Left colon (tissue), 2 donors: Measurements from ENCODE around the gene BAIAP3. TPM values are rescaled to one million over a fixed set of nuclear protein-coding genes. Genes with fewer than 3 reads are reported as not detected.
"Not testable (repeated sequence)": the region's sequence is repeated elsewhere in the genome, so short reads cannot be mapped to it uniquely, and the experiment has no call there.

Source experiments
- ATAC-seq: fragments of 200-7000 bp; cut with Tn5 transposase; one replicate; pipeline ENCODE4 v1.9.1; 2020; ENCODE audit warnings: mild to moderate bottlenecking, moderate library complexity
- DNase-seq, 2 donors: peaks; one replicate each; pipeline ENCODE4 v3.0.0-alpha.2; 2020
- intact Hi-C, 2 donors: fragments of 100-400 bp; cut with DNase I in 1 of 2; cut with micrococcal nuclease in 1 of 2; formaldehyde crosslinking; loops; one replicate each; pipeline versions ENCODE4 v1.11.2 to v1.14.0; 2022; cut with DNase I, micrococcal nuclease
- long read RNA-seq: library from polyadenylated mRNA; unstranded; transcript quantifications from one replicate; pipeline ENCODE4 v2.0.0, GENCODE V29; 2021
- total RNA-seq, 2 donors: library from RNA; stranded (reverse); fragmentation: NEBNext Ultra II Directional; extraction: Animal tissue kit (Norgen Biotek cat#: 25700); gene quantifications; one replicate each; pipeline ENCODE4 v1.2.1, GENCODE V29; 2021
- donor health status: DM: no; HTN: no; CAD: no.
- donor health status: DM: yes; HTN: yes; CAD: no.

BAIAP3 gene
- 10 to 100 TPM in 1 of 2 donors, 1 to 10 TPM in 1; 7.5 to 12.3 TPM for total RNA-seq
- long read RNA-seq, partial matches to known transcripts: 8 of 9 reads
- long read RNA-seq, other reads (novel, unspliced or antisense): 1 of 9 reads

DNA sequence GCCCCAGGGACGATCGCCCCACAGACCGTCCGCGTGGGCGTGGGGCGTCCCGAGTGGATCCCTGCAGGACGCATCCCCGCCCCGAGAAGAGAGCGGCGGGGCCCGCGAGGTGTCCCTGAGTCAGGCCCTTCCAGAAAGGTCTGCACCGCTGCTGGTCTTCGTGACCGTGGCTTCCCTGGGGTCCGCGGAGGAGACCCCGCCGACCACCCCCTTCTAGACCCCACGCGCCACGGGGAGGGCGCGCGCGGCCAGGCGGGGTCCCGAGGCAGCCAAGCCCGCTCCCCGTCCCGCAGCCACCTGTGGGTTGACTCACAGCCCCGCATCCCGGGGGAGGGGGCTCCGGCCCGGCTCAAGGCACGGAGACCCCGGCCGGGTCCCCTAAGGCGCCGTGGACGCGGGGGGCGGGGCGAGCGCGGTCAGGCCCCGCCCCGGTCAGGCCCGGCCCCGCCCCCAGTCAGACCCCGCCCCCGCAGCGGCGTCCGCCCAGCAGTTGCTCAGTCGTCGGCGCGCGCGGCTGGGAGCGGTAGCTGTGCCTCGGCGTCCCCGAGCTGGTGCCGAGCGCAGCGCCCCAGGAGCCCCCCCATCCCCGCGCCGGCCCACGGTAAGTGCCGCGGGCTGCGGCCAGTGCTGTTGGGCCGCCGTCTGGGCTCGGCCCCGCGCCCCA is at the start of gene BAIAP3:
BAIAP3 (plus strand) TSS at position 497 of the 664 bp plus-strand sequence. CDS start 4,905 bp downstream, outside the sequence.
- intact Hi-C loops: no loop called here
- DNase-seq (peak in 1 of 2 donors; percentile 69), ATAC-seq (peak; percentile 78)

DNA sequence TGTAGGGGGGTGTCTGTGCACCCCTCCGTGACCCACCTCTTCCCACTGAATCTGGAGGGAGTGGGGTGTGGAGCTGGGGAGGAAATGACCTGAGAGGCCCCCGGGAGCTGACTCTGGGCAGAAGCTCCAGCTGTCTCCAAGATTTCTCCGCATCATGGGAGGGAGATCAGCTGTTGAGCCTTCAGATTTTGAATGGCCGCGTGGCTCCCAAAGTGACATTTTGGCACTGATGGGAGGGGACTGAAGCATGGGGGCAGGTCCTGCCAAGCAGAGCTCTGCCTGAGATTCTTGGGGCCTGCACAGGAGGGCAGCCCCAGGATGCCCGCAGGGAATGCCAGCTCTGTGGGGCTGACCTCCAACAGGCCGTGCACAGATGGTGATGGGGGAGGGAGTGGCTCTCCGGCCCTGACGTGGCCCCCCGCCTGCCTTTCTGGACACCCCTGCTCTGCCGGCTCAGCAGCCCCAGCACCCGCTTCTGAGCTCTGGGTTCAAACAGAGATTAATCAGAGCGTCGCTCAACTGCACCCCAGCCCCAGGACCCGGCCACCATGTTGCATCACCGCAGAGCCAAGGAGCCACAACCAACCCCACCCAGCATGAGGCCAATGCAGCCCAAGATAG is 49.3 kb upstream of the BAIAP3 start:
- DNase-seq: no peak
- ATAC-seq: no peak
- intact Hi-C loops: no loop called here

DNA sequence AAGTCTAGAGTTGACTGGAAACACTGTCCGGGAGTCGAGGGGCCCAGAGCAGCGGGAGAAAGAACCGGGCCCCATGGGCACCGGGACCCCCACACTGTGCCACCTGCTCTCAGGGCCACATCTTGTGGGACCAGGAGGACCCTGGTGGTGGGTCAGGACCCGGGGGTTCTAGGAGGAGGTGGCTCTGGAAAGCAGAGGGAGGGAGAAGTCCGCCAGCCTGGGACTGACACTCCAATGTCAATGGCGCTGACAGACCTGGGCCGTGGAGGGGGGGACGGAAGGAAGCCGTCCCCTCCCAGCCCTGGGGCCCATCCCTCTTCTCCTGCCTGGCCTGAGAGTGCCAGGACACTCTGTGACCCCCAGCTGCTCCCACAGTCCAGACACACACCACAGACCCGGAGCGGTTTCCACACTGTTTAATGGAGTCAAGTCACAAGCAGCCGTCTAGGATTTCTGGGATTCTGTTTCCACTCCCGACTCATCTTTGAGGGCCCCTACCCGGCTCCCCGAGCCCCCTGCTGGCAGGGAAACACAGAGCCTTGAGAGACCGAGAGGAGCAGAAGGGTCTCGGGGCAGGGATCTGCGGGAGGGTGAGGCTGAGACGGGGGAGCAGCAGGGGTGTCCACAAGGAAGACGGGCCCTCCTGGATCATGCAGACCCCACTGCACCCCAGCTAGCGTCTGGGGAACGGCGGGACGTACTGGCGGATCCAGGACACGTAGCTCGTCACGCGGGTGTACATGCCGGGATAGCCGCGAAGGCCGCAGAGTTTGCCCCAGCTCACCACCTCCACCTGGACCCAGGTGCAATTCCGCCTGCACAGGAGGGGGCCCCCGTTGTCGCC is 47.6 kb upstream of the BAIAP3 start:
- ATAC-seq (no peak), DNase-seq (no peak)
- intact Hi-C loops: no loop called here

DNA sequence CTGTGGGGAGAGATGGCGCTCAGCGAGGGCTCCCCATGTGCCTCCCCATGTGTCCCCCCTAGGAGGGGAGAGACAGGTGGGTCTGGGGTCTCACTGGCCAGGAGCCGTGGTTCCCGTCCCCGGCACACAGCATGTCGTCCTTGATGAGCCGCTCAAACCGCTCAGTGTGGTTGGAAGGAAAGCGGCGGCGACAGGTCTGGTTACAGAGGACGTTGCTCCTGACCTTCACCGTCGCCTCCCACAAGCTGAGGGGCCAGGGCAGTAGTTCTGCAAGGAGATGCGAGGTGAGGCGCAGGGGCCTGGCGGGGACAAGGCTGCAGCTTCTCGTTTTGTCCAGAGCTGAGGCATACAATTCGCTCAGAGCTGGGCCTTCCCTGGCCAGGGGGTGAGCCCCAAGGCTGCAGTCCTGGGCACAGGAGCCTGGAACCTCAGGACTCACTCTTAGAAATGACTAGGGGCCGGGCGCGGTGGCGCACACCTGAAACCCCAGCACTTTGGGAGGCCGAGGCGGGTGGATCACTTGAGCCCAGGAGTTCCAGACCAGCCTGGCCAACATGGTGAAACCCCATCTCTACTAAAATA is 46.8 kb upstream of the BAIAP3 start:
- DNase-seq (no peak), ATAC-seq (no peak)
- intact Hi-C loops: no loop called here

DNA sequence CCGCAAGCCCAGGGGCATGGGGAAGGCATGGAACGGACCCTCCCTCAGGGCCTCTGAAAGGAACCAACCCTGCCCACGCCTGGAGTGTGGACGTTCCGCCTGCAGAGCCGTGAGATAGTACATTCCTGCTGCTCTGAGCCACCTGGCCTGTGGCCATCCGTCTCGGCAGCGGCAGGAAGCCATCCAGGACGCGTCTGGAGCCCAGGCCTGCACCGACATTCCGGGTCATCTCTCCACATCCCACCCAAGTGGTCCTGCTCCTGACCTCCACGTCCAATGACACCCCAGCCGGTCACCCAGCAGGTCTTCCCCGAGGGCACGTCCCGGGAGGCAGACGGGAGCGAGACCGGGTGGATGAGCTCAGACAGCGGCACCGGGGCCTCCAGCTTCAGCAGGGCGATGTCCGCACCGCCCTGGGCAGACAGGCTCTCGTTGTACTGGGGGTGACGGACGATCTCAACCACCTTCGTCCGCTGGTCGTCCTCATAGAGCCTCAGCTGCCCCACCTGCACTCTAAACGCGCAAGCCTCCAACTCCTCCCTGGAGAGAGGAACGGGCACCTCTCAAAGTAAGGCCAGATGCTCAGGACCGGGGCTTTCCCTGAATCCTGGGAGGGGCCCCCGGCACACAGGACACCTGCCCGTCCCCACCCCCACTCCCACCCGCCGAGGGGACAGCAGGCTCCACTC is 45.3 kb upstream of the BAIAP3 start:
- DNase-seq (no peak), ATAC-seq (no peak)
- intact Hi-C loops: no loop called here

- no peak for ATAC-seq
- no peak for DNase-seq
- intact Hi-C loops: no loop called here
Measured at GRCh38 chr16:1288813-1289476, 44.5 kb upstream of the BAIAP3 start.

- ATAC-seq (no peak), DNase-seq (no peak)
- intact Hi-C loops: no loop called here
Measured at GRCh38 chr16:1289477-1289866, 44.0 kb upstream of the BAIAP3 start.

GRCh38 chr16:1290063-1290501 is 43.4 kb upstream of the BAIAP3 start:
- intact Hi-C loops: no loop called here
- DNase-seq (no peak), ATAC-seq (no peak)

DNA sequence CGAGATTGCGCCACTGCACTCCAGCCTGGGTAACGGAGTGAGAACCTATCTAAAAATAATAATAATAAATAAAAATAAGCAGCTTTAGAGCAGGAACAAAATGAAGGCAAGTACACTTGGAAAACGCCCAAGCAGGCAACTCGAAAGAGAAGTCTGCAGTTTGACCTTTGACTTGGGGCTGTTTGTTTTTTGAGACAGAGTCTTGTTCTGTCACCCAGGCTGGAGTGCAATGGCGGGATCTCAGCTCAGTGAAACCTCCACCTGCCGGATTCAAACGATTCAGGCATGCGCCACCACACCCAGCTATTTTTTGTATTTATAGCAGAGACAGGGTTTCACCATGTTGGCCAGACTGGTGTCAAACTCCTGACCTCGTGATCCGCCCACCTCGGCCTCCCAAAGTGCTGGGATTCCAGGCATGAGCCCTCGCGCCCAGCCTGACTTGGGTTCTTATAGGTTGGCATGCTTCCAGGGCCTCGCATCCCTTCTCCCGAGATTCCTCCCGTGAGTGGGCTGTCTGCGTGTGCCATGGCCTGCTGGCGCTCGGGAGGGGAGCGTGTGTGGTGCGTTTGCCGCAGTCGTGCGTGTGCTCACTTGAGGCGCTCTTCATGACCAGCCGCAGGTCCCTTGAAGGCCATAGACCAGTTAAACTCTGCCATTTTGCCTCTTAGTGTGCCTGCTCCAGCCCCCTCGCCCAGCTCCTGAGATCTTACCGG is 42.4 kb upstream of the BAIAP3 start:
- ATAC-seq: peak; percentile 67
- DNase-seq: no peak
- intact Hi-C loops: no loop called here

DNA sequence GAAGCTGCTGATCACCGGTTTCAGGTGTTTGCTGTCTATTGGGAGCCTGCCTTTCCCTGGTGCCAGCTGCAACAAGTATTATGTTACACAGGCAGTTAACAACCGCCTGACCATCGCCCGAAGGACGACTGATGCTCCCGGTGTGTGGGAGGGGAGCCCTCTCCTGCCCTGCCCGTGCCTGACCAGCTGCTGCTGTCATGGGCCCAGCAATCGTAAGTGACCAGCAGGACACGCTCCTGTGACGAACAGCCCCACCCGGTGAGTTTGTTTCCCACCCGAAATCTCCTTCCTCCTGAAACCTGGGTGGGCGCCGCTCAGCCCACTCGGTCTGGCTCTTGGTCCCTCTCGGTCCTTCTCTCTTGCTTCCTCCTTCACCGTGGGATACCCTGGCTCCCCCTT is 41.9 kb upstream of the BAIAP3 start:
- intact Hi-C loops: no loop called here
- DNase-seq (no peak), ATAC-seq (peak; percentile 38)

DNA sequence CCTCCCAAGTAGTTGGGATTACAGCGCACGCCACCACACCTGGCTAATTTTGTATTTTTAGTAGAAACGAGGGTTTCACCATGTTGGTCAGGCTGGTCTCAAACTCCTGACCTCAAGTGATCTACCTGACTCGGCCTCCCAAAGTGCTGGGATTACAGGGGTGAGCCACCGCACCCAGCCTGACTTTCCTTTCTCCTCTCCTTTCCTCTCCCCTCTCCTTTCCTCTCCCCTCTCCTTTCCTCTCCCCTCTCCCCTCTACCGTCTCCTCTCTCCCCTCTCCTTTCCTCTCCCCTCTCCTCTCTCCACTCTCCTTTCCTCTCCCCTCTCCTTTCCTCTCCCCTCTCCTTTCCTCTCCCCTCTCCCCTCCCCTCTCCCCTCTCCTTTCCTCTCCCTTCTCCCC is 41.2 kb upstream of the BAIAP3 start:
- ATAC-seq, DNase-seq, intact Hi-C loops: not testable (repeated sequence)

GRCh38 chr16:1292808-1293207 is 40.6 kb upstream of the BAIAP3 start:
- ATAC-seq, DNase-seq, intact Hi-C loops: not testable (repeated sequence)

GRCh38 chr16:1293921-1294656 is 39.4 kb upstream of the BAIAP3 start:
- ATAC-seq: no peak

DNA sequence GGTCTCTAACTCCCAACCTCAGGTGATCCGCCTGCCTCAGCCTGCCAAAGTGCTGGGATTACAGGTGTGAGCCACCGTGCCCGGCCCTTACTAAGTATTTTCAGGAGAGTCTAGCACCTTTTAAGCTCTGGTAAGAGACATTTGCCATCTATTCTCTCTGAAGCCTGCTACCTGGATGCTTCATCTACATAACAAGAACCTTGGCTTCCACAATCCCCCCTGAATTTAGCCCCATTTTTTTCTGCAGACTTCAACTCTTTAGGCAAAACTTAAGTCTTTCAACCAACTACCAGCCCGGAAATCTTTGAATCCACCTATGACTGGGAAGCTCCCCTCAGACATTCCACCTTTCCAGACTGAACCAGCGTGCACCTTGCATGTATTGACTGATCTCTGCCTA is 38.0 kb upstream of the BAIAP3 start:
- DNase-seq (no peak), ATAC-seq (no peak)
- intact Hi-C loops: no loop called here

More at GRCh38 chr16:1293921-1294656, 39.4 kb upstream of the BAIAP3 start:
- intact Hi-C loops: no loop called here
- DNase-seq: no peak

DNA sequence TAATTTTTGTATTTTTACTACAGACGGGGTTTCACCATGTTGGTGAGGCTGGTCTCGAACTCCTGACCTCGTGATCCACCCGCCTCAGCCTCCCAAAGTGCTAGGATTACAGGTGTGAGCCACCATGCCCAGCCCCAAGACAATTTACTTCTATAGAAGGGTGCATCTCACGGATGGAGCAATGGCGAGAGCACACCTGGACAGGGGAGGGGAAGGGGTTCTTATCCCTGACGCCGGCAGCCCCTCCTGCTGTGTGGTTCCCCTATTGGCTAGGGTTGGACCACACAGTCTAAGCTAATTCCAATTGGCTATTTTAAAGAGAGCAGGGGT is 36.8 kb upstream of the BAIAP3 start:
- ATAC-seq, intact Hi-C loops: not testable (repeated sequence)

GRCh38 chr16:1297018-1297696 is 36.3 kb upstream of the BAIAP3 start:
- intact Hi-C loops: no loop called here
- ATAC-seq (peak; percentile 77), DNase-seq (peak in 1 of 2 donors; percentile 67)

More for the DNA sequence above, 36.8 kb upstream of the BAIAP3 start:
- DNase-seq: not testable (repeated sequence)
